KMS-11 (cell line): ENCODE results near the gene TMEM121B.

Experiments
- H2AFZ ChIP-seq: fragments of 200-600 bp; sonication (generic); 2 replicates; pipeline ENCODE4 v1.6.1; 2016; ENCODE audit warnings: antibody characterized with exemption, mixed run types, low read depth
- H3K27ac ChIP-seq: fragments of 200-600 bp; sonication (generic); 2 replicates; pipeline ENCODE4 v1.6.1; 2016; ENCODE audit warnings: mild to moderate bottlenecking, mixed run types
- H3K27me3 ChIP-seq: fragments of 200-600 bp; sonication (generic); 2 replicates; pipeline ENCODE4 v1.6.1; 2017; ENCODE audit warnings: mild to moderate bottlenecking, low read depth, mixed run types, moderate library complexity; ENCODE audit not compliant: insufficient read depth
- H3K36me3 ChIP-seq: fragments of 200-600 bp; sonication (generic); 2 replicates; pipeline ENCODE4 v1.6.1; 2017; ENCODE audit warnings: mild to moderate bottlenecking, mixed run types; ENCODE audit not compliant: insufficient read depth
- H3K4me1 ChIP-seq: fragments of 200-600 bp; sonication (generic); 2 replicates; pipeline ENCODE4 v1.6.1; 2016; ENCODE audit warnings: mild to moderate bottlenecking, low read depth, mixed run types; ENCODE audit not compliant: poor library complexity, severe bottlenecking
- H3K4me2 ChIP-seq: fragments of 200-600 bp; sonication (generic); 2 replicates; pipeline ENCODE4 v1.7.0; 2016; ENCODE audit warnings: mild to moderate bottlenecking, mixed run types
- H3K4me3 ChIP-seq: fragments of 200-600 bp; sonication (generic); IDR thresholded peaks from 2 replicates; pipeline ENCODE4 v1.6.1; 2017; ENCODE audit warnings: low read depth, low read length, mixed read lengths; ENCODE audit not compliant: insufficient read depth
- H3K79me2 ChIP-seq: fragments of 200-600 bp; sonication (generic); 2 replicates; pipeline ENCODE4 v1.6.1; 2016; ENCODE audit warnings: low read depth, mixed run types; ENCODE audit not compliant: insufficient read depth
- H3K9ac ChIP-seq: fragments of 200-600 bp; sonication (generic); 2 replicates; pipeline ENCODE4 v1.6.1; 2016; ENCODE audit warnings: mild to moderate bottlenecking, mixed run types
- H4K20me1 ChIP-seq: fragments of 200-600 bp; sonication (generic); 2 replicates; pipeline ENCODE4 v1.6.1; 2016; ENCODE audit warnings: mild to moderate bottlenecking, mixed run types; ENCODE audit not compliant: insufficient read depth
- TF ChIP-seq, protein P1 (sequence below): fragments of 200-600 bp; sonication (generic); conservative IDR thresholded peaks from 2 replicates; pipeline ENCODE4 v1.6.1; 2017; ENCODE audit warnings: low read depth, mild to moderate bottlenecking, antibody characterized with exemption, low read length, moderate library complexity, mixed read lengths

The TMEM121B gene

DNA sequence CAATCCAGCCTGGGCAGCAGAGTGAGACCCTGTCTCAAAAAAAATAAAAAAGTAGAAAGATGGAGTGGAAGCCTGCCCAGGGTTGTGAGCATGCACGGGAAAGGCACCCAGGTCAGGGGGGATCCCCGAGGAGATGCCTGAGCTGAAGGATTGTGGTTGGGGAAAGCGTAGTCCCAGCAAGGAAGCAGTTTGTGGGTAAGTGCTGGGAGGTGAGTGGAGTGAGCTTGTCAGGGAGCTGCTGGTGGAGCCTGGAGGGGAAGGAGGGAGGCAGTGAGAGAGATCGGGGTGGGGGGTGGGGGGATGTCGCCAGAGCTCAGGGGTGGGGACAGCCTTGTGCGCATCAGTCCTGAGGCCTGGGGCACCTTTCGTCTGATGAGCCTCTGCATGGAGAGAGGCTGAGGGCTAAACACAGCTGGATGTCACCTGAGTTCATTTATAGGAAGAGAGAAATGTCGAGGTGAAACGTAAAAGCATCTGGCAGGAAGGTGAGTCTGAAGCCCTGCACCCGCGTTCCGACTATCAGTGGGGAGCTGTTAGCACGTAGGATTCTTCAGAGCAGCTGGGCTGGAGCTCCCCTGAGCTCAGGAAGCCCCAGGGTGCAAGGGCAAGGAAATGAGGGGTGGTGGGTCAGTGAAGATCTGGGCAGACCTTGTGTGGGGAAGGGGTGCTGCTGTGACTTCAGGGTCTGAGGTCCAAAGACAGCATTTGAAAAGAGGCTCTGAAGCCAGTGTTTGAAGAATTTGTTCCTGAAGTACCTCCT is 10.2 kb downstream of the TMEM121B start:
- no peaks in the 10 kb centered on the region for H3K36me3 ChIP-seq
- H3K79me2 ChIP-seq, result no peaks in the 10 kb centered on the region
- no peak overlapping the region for H3K4me2 ChIP-seq
- TF ChIP-seq, protein P1, sequence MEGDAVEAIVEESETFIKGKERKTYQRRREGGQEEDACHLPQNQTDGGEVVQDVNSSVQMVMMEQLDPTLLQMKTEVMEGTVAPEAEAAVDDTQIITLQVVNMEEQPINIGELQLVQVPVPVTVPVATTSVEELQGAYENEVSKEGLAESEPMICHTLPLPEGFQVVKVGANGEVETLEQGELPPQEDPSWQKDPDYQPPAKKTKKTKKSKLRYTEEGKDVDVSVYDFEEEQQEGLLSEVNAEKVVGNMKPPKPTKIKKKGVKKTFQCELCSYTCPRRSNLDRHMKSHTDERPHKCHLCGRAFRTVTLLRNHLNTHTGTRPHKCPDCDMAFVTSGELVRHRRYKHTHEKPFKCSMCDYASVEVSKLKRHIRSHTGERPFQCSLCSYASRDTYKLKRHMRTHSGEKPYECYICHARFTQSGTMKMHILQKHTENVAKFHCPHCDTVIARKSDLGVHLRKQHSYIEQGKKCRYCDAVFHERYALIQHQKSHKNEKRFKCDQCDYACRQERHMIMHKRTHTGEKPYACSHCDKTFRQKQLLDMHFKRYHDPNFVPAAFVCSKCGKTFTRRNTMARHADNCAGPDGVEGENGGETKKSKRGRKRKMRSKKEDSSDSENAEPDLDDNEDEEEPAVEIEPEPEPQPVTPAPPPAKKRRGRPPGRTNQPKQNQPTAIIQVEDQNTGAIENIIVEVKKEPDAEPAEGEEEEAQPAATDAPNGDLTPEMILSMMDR, result no peak
- no peak overlapping the region for H2AFZ ChIP-seq
- H3K4me3 ChIP-seq, result no peak overlapping the region
- H3K27ac ChIP-seq, result no peak overlapping the region
- H3K9ac ChIP-seq, result no peak overlapping the region
- no peaks in the 10 kb centered on the region for H3K4me1 ChIP-seq
- no peaks in the 10 kb centered on the region for H3K27me3 ChIP-seq
- H4K20me1 ChIP-seq, result no peaks in the 10 kb centered on the region

DNA sequence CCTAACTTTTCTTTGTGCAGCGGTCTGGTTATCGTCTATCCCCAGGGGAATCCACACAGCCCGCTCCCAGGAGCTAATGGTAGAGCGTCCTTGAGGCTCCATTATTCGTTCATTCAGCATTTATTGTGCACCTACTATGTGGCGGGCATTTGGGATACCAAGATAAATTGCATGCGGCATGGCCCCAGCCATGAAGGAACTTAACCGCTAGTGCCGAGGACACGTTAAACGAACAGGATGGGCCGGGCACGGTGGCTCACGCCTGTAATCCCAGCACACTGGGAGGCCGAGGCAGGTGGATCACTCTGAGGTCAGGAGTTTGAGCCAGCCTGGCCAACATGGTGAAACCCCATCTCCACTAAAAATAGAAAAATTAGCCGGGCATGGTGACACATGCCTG is 11.2 kb downstream of the TMEM121B start:
- Histone ChIP-seq H3K27ac (no peak overlapping the region), H3K4me3 (no peak overlapping the region), H2AFZ (no peak overlapping the region), H3K27me3 (no peaks in the 10 kb centered on the region), H3K9ac (no peak overlapping the region), H3K4me2 (no peak overlapping the region), H3K4me1 (no peaks in the 10 kb centered on the region), H3K79me2 (no peaks in the 10 kb centered on the region), H3K36me3 (no peaks in the 10 kb centered on the region), H4K20me1 (no peaks in the 10 kb centered on the region)
- TF ChIP-seq, protein P1, result no peak

DNA sequence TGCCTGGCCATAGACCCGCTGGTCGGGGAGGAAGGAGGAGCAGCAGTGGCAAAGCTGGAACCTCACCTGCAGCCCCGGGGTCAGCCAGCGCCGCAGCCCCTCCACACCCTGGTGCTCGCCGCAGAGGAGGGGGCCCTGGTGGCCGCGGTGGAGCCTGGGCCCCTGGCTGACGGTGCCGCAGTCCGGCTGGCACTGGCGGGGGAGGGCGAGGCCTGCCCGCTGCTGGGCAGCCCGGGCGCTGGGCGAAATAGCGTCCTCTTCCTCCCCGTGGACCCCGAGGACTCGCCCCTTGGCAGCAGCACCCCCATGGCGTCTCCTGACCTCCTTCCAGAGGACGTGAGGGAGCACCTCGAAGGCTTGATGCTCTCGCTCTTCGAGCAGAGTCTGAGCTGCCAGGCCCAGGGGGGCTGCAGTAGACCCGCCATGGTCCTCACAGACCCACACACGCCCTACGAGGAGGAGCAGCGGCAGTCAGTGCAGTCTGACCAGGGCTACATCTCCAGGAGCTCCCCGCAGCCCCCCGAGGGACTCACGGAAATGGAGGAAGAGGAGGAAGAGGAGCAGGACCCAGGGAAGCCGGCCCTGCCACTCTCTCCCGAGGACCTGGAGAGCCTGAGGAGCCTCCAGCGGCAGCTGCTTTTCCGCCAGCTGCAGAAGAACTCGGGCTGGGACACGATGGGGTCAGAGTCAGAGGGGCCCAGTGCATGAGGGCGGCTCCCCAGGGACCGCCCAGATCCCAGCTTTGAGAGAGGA is 11.9 kb downstream of the TMEM121B start:
- Histone ChIP-seq H3K4me2 (no peak overlapping the region), H4K20me1 (no peaks in the 10 kb centered on the region), H3K4me1 (no peaks in the 10 kb centered on the region), H3K4me3 (no peak overlapping the region), H3K9ac (no peak overlapping the region), H3K27ac (no peak overlapping the region), H3K79me2 (no peaks in the 10 kb centered on the region), H2AFZ (no peak overlapping the region), H3K36me3 (no peaks in the 10 kb centered on the region), H3K27me3 (no peaks in the 10 kb centered on the region)
- TF ChIP-seq, protein P1, result no peak

DNA sequence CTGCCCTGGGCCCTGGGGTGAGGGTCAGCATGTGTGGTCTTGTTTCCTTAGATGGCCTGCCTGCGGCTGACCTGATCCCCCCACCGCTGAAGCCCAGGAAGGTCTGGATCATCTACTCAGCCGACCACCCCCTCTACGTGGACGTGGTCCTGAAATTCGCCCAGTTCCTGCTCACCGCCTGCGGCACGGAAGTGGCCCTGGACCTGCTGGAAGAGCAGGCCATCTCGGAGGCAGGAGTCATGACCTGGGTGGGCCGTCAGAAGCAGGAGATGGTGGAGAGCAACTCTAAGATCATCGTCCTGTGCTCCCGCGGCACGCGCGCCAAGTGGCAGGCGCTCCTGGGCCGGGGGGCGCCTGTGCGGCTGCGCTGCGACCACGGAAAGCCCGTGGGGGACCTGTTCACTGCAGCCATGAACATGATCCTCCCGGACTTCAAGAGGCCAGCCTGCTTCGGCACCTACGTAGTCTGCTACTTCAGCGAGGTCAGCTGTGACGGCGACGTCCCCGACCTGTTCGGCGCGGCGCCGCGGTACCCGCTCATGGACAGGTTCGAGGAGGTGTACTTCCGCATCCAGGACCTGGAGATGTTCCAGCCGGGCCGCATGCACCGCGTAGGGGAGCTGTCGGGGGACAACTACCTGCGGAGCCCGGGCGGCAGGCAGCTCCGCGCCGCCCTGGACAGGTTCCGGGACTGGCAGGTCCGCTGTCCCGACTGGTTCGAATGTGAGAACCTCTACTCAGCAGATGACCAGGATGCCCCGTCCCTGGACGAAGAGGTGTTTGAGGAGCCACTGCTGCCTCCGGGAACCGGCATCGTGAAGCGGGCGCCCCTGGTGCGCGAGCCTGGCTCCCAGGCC is 12.7 kb downstream of the TMEM121B start:
- Histone ChIP-seq H3K36me3 (no peaks in the 10 kb centered on the region), H3K27me3 (no peaks in the 10 kb centered on the region), H3K9ac (no peak overlapping the region), H3K4me1 (no peaks in the 10 kb centered on the region), H3K4me2 (no peak overlapping the region), H3K79me2 (no peaks in the 10 kb centered on the region), H3K4me3 (no peak overlapping the region), H3K27ac (no peak overlapping the region), H4K20me1 (no peaks in the 10 kb centered on the region), H2AFZ (no peak overlapping the region)
- TF ChIP-seq, protein P1, result no peak
